Astrocyte (in vitro differentiated cells and primary cell): ENCODE data around the gene MECR.

Experiments
- EZH2 ChIP-seq: IDR thresholded peaks from 2 replicates; pipeline ENCODE4 v1.6.1; 2012; ENCODE audit warnings: mild to moderate bottlenecking, low read length, inconsistent platforms; ENCODE audit not compliant: insufficient read depth
- TF ChIP-seq, protein P1 (sequence below): IDR thresholded peaks from 2 replicates; pipeline ENCODE4 v1.5.1; 2011; ENCODE audit warnings: low read depth, mild to moderate bottlenecking, inconsistent platforms, low read length, moderate library complexity; ENCODE audit not compliant: insufficient read depth

DNA sequence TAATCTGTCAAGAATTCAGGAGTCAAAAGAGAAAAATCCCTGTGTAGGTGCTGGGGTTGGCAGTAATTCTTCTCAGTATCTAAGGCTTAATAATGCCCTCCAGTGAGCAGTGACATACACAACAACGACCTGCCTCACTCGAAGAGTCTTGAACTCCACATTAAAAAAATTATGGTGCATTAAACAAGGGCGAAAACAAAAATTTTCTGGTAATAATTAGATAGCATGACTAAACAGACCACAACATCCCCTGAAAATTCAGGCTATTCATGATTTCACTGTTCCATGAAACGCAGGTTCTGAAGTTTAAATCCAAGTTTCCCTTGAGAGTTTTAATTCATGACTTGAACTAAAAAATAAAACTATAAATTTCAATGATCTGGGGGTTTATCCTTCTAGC lies 54.2 kb downstream of the MECR start:
- TF ChIP-seq, protein P1, sequence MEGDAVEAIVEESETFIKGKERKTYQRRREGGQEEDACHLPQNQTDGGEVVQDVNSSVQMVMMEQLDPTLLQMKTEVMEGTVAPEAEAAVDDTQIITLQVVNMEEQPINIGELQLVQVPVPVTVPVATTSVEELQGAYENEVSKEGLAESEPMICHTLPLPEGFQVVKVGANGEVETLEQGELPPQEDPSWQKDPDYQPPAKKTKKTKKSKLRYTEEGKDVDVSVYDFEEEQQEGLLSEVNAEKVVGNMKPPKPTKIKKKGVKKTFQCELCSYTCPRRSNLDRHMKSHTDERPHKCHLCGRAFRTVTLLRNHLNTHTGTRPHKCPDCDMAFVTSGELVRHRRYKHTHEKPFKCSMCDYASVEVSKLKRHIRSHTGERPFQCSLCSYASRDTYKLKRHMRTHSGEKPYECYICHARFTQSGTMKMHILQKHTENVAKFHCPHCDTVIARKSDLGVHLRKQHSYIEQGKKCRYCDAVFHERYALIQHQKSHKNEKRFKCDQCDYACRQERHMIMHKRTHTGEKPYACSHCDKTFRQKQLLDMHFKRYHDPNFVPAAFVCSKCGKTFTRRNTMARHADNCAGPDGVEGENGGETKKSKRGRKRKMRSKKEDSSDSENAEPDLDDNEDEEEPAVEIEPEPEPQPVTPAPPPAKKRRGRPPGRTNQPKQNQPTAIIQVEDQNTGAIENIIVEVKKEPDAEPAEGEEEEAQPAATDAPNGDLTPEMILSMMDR: no peak
- TF ChIP-seq EZH2: no peak
